NCI-H146 (cell line): ENCODE data around the gene NRTN.

Source experiments
- DNase-seq: peaks from one replicate; lab custom pipeline; 2025; lab: John Stamatoyannopoulos, UW

Gene NRTN

GRCh38 chr19:5789886-5790558, 14.8 kb upstream of the NRTN start:
- no peak for DNase-seq

- peak; percentile 95 for DNase-seq
Measured at GRCh38 chr19:5790559-5791520, 14.0 kb upstream of the NRTN start, which contains the start of gene DUS3L. Gene DUS3L (minus strand): TSS chr19:5791163. CDS start chr19:5791141, 22 bp downstream.

- DNase-seq, result no peak
Measured at GRCh38 chr19:5792224-5792623, 12.6 kb upstream of the NRTN start.

GRCh38 chr19:5793188-5793587, 11.7 kb upstream of the NRTN start:
- DNase-seq, result no peak

GRCh38 chr19:5795382-5795919, 9.4 kb upstream of the NRTN start:
- DNase-seq, result no peak

- no peak for DNase-seq
Measured at GRCh38 chr19:5798244-5798643, 6.6 kb upstream of the NRTN start.

GRCh38 chr19:5799247-5800241, 5.3 kb upstream of the NRTN start:
- no peak for DNase-seq

GRCh38 chr19:5800361-5801270, 4.3 kb upstream of the NRTN start:
- no peak for DNase-seq

- DNase-seq, result peak; percentile 67
Measured at GRCh38 chr19:5801796-5802619, 2.9 kb upstream of the NRTN start.

GRCh38 chr19:5803441-5803751, 1.5 kb upstream of the NRTN start:
- DNase-seq, result no peak

GRCh38 chr19:5803752-5804515, 933 bp upstream of the NRTN start:
- peak; percentile 84 for DNase-seq

- peak; percentile 66 for DNase-seq
Measured at GRCh38 chr19:5805462-5806132, 730 bp downstream of the NRTN start.

- DNase-seq, result no peak
Measured at GRCh38 chr19:5806133-5806489, 1.2 kb downstream of the NRTN start.

GRCh38 chr19:5806905-5807304, 2.0 kb downstream of the NRTN start:
- no peak for DNase-seq

GRCh38 chr19:5808120-5808816, 3.4 kb downstream of the NRTN start:
- no peak for DNase-seq

GRCh38 chr19:5809053-5809452, 4.2 kb downstream of the NRTN start:
- no peak for DNase-seq

- DNase-seq, result no peak
Measured at GRCh38 chr19:5809469-5809868, 4.6 kb downstream of the NRTN start.

- no peak for DNase-seq
Measured at GRCh38 chr19:5811117-5811516, 6.2 kb downstream of the NRTN start.
